Right ventricle myocardium inferior (tissue), 1 donor: ENCODE measurements around the gene PLCB2. TPM values are rescaled to one million over a fixed set of nuclear protein-coding genes. Genes with fewer than 3 reads are reported as not detected.

ENCODE experiments used
- ATAC-seq: fragments of 200-7000 bp; cut with Tn5 transposase; one replicate; pipeline ENCODE4 v1.9.1; 2020; ENCODE audit warnings: mild to moderate bottlenecking, moderate library complexity
- DNase-seq: peaks from one replicate; pipeline ENCODE4 v3.0.0; 2021; ENCODE audit errors: missing footprints
- intact Hi-C: fragments of 100-400 bp; cut with DNase I; formaldehyde crosslinking; loops from one replicate; pipeline ENCODE4 v1.11.0; 2022
- total RNA-seq: library from RNA; stranded (reverse); fragmentation: NEBNext Ultra II Directional; extraction: Animal tissue kit (Norgen Biotek cat#: 25700); gene quantifications from one replicate; pipeline ENCODE4 v1.2.1, GENCODE V29; 2021
- donor health status: DM: no; HTN: yes; CAD: no; lungs with severe emphysema.

PLCB2 gene
- total RNA-seq, 1 donor from 2014 or later: 8.2 TPM

DNA sequence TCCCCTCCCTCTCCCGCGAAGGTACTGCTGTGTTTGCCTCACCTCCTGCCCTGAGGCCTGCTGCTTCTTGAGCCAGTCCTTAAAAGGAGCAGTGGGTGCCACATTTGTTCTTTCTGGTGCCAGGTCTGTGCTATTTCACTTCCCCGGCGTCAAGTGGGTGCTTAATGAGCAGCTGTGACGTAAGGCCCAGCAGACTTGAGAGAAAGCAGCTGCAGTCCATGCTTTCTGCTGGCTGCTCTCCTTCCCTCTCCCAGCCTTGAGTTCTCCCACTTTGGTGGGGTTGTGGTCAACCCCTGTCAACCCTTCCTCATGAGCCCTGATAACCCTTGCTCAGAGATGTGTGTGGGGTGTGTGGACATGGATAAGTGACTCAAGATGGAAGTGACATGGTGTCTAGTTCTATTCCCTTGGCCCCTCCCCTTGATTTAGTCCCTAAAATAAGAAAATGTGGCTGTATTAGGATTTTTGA lies 22.7 kb upstream of the PLCB2 start:
- intact Hi-C loops: loop anchor here (10.0 kb wide), 1 partner anchor 226 kb away; the partner anchor contains the start of gene BMF
- ATAC-seq (peak; percentile 46), DNase-seq (no peak)

DNA sequence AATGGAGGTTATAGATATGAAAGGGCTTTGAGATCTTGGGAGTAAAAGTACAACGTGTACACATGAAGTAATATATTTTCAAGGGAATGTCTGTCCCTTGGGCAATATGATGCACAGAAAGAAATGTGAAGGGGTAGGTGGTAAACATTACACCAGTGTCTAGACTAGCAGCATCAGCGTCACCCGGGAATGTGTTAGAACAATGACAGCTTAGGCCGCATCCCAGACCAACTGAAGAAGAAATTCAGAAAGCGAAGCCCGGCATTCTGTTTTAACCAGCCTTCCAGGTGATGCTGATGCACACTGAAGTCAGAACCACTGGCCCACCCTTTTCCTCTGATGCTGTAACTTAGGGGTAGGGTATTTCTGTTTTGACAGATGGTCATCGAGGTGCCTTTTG lies 22.1 kb upstream of the PLCB2 start:
- ATAC-seq (no peak), DNase-seq (no peak)
- intact Hi-C loops: loop anchor here (10.0 kb wide), 1 partner anchor 225 kb away; the partner anchor contains the start of gene BMF

DNA sequence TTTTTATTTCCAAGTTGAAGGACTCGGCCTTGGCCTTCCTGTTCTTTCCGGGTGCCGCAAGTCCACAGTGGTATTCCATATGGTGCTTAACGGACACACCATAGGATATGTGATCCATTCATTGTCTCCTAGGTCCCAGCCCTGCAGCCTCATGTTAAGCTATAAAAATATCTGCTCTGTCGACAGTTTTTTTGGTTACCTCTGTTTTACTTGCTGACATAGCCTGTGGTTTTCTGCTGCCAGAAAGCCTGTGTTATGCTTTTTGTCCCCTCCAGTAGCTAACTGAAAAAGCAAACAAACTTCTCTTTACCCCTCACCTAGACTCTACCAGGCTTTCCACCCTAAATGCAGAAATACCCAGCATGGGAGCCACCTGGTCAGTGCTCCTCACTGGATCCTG lies 21.0 kb upstream of the PLCB2 start:
- ATAC-seq (no peak), DNase-seq (no peak)
- intact Hi-C loops: no loop called here

DNA sequence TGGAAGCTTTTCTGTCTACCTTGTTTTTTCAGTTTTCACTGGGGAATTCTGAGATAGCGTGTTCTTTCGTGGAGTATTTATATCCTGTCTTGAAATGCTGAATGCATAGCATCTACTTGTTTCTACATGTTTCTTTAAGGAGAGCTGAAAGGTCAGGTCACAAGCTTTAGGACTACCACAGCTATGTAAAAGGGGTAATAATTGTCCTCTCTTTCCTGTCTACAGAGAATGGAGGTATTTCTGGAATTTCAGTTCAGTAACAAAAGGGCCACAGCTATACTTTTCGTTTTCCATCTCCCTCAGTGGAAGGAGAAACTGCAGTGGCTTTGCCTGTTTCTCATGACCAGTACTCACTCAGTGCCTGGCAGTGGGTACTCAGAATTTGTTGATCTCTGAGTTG lies 20.4 kb upstream of the PLCB2 start:
- intact Hi-C loops: no loop called here
- DNase-seq: no peak

DNA sequence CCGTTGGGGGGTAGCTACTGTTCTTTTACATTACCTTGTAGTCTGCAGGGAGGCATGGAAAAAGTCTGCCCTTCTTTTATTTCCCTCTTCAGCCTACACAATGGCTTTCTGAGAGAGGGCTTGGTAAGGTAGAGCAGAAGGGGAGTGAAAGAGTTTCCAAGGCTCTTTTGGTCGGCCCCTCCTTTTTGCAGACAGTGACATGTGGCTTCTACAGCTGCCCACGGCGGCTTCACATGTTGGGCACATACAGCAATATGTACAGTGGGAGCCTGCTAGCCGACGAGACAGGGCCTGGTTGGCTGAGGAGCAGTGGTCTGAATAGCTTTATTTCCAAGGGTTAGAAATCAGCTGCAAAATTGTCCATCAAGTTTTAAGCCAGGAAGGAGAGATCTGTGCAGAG lies 19.7 kb upstream of the PLCB2 start:
- intact Hi-C loops: no loop called here

More for the DNA sequence above, 20.4 kb upstream of the PLCB2 start:
- ATAC-seq: no peak

DNA sequence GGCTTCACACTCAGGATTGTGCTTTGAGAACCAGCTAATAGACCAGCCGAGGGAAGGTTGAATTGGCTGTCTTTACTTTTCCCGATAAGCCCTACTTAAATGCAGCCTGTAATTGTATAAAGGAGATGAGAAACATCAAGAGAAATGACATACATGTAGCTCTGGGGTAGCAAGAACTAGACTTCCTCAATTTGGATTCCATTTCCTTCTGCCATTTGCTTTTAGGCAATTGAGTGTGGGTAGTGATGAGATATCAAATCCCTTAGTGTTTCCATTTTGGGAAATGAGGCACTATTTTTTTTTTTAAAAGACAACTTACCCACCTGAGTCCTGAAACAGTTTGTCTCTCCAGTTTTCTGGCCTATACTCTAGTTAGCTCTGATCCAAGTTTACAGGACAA lies 18.0 kb upstream of the PLCB2 start:
- DNase-seq (no peak), ATAC-seq (no peak)
- intact Hi-C loops: no loop called here

More for the DNA sequence above, 19.7 kb upstream of the PLCB2 start:
- DNase-seq: no peak
- ATAC-seq: no peak

DNA sequence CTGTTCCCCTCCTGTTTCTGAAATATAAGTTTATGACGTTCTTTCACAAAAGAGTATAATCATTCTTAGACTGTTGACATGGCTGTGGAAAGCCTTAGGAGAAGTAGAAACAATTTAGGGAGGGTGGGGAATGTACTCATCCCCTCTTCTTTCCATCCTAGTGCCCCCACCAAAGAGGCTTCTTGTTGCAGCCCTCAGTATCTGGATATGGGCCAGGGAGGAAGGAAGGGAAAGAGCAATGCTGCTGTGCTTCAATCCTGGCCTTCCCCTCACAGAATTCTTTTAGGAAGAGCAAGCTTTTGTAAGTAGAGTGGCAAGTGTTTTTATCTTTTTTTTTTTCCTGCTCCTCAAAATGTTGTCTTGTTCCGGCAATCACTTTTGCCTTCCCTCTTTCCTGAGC lies 17.5 kb upstream of the PLCB2 start:
- no peak for DNase-seq
- intact Hi-C loops: no loop called here
- ATAC-seq: no peak

DNA sequence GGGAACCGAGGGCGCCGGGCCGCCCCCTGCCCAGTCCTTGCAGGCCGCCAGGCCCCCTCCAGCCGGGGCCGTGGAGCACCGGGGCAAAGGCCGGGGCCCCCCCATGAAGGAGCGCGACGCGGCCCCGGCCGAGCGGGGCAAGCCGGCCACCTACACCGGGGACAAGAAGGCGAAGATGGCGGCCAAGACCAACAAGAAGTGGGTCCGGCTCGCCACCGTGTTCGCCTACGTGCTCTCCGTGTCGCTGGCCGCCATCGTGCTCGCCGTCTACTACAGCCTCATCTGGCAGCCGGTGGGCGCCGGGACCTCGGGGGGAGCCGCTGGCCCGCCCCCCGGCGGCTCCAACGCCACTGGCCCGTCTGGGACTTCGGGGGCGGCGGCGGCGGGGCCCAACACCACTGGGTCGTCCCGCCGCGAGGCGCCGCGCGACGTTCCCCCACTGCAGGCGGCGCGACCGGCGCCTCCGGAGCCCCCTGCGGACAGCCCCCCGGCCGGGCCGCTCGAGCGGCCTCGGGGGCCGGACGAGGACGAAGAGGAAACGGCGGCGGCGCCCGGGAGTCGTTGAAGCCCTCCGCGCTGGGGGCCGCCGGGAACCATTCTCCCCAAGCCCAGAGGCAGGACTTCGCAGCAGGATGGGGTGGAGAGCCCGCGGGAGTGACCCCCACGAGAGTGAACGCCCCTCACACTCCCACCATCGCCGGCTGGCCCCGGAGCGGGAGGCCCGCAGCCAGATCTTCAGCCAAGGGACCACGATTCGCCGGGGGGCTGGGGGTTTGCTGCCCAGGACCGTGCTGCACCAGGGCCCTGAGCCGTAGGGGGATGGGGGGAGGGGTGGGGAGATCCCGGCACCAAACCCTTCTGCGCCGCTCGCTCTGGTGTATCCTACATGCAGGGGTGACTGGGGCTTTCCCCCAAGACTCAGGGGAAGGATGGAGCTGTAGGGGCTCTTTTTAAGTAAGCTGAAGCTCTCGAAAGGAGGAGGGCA lies 16.5 kb upstream of the PLCB2 start:
- no peak for ATAC-seq
- DNase-seq: peak; percentile 87
- intact Hi-C loops: loop anchor here (1.0 kb wide), 3 partner anchors 16 to 97 kb away; partner anchors contain the start of gene CCDC9B

DNA sequence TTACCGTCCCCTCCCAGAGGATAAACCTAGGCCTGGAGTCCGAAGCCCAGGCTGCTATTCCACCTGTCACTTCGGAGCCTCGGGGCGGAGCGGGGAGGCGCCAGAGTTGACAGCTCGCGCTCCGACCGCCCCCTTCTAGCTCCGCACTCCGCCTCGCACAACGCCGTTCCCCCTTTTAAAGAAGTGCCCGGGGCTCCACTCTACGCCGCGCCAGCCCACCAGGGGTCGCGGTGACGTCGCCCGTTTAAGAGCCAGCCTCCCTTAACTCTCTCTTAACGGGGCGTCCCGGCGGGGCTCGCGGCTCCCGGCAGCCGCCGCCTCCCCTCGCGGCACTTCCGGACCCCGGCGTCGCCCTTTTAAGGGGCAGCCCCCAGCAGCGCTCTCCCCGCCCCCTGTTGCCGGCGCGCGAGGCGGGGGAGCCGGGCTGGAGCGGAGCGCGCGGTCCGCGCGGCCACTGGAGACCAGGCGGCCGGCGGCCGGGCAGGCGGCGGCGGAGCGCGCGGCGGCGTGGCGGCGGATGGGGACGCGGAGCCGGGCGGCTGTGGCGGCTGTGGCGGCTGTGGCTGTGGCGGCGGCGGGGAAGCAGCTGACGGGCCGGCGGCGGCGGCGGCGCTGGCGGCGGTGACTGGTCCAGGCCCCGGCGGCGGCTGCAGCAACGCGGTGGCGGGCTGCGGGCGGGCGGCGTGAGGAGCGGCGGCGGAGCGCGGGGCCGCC lies 15.7 kb upstream of the PLCB2 start, which contains the start of gene INAFM2:
TSS of gene INAFM2 (plus strand) at position 454 of the 714 bp plus-strand sequence. CDS start 364 bp downstream, outside the sequence.
- intact Hi-C loops: loop anchor here (1.0 kb wide), 3 partner anchors 17 to 98 kb away; partner anchors contain the start of gene CCDC9B
- DNase-seq (peak; percentile 94), ATAC-seq (peak; percentile 91)

DNA sequence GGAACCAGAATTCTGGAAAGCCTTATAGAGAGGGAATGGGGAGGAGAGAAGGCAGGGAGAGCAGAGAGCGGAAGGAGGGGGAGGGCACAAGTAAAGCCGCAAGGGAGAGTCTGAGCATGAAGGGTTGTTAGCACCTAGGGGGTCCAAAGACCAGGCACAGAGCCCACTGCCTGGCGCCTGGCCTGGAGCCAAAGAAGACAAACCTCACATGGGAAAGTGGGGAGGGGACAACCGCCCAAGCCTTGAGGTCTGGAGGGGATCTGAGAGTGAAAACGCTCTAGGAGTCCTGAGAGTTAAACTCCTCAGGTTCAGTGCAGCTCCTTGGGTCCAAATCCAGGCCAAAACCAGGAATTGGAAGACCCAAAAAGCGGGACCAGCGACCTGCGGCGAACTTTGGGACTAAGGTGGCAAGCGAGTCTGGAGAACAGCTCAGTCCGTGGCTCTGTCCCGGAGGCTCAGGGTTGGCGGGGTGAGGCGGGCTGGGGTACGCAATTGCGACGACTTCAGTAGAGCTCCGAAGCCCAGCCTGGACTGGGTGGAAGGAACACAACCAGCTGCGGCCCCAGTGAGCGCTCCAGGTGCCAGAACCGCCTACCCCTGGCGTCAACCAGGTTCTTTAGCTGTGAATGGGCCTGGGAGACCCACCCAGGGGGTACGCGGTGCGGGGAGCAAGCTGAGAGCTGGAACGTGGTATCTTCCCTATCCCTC lies 14.9 kb upstream of the PLCB2 start:
- DNase-seq: no peak
- intact Hi-C loops: loop anchor here (1.0 kb wide), 3 partner anchors 18 to 99 kb away; partner anchors contain the start of gene CCDC9B
- ATAC-seq: no peak

DNA sequence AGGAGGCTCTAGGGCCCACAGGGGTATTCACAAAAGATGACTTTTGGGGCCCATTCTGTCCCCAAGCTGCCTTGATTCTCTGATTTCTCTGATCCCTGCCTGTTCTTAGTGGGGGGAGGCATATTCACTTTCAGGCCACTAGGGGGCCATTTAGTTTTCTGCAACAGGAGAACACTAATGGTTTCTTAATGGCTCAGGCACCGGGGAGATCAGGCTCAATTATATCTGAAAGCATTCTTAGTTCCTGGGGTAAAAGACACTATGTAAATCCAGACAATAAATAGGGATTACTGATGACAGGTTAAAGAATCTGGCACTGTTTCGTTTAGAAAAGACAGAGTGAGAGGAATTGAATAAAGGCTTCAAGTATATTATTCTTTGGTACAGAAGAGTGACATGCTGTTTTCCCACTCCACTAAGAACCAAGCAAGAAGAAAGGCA lies 13.2 kb upstream of the PLCB2 start:
- intact Hi-C loops: no loop called here
- DNase-seq: no peak
- peak; percentile 15 for ATAC-seq

DNA sequence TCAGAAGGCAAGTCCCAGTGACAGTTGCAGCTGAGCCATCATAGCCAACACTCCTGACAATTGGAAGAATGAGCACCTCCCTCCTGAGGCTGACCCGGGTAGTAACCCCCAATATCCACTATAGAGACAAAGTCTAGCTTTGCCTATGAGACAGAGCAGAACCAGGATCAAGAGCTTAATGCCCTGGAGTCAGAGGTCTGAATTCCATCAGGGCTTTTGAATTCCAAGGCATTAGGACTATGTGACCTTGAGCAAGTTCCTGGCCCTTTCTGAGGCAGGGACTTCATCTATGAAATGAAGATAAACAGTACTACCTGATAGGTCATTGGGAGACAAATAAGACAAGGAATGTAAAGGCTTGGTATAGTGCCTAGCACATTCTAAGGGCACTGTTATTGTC lies 12.7 kb upstream of the PLCB2 start:
- DNase-seq (no peak), ATAC-seq (no peak)
- intact Hi-C loops: no loop called here

DNA sequence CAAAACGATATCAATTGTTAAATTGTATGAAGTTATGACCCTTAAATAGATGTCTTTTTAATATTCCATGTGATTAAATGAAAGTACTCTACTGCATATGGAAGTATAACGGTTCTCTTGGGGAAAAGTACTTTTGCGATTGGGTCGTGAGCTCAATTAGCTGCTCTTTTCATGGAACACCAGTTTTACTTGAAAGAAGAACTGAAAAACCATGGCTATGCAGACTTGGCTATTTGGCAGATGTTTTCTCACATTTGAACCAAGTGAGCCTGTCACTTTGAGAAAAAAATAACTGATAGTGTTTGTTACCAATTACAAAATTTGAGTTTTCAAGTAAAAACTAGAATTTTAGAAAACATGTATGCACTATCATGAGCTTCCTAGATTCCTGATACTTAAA lies 9.8 kb upstream of the PLCB2 start:
- no peak for DNase-seq
- intact Hi-C loops: no loop called here
- ATAC-seq: no peak

DNA sequence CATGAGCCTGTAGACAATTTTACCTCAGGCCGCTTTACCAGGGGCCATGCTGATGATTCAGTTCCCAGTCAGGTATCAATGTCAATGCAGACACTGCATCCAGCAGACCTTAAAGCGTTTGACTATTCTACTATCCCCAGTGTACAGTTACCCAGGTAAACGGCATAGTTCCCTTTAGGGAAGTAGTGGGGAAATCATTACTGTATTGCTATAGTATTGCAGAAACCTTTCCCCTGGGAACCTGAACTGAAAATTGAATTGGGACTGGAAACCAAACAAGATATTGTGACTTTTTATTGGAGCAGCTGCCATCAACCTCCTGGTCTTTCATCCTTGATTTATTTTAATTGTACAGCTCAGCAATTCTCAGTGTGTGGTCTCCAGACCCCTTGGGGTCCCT lies 9.2 kb upstream of the PLCB2 start:
- DNase-seq (no peak), ATAC-seq (no peak)
- intact Hi-C loops: no loop called here

DNA sequence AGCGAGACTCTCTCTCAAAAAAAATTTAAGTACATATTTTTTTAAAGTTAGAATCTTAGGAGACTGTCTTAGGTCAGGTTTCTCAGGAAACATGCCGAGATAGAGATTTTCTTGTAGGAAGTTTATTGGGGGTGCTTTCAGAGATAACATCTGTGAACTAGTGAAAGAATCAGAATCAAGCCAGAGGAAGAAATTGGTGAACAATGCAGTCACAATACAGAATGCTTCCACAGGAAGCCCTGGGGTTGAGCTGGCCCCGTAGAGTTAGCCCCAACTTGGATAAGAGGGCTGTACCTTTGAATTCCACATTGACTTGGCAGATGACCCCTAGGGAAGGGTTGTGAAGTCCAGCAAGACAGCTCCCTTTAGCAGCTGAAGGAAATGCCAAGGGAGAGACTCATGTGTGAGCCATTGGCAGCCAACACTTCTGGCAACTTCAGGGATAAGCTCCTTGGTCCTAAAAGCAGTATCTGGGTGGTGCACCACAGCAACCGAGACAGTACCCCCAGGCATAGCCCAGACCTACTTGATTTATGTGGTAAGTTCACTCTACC lies 7.1 kb upstream of the PLCB2 start:
- DNase-seq (no peak), ATAC-seq (no peak)
- intact Hi-C loops: loop anchor here (5.0 kb wide), 1 partner anchor 97 kb away; no protein-coding TSS in a partner anchor

DNA sequence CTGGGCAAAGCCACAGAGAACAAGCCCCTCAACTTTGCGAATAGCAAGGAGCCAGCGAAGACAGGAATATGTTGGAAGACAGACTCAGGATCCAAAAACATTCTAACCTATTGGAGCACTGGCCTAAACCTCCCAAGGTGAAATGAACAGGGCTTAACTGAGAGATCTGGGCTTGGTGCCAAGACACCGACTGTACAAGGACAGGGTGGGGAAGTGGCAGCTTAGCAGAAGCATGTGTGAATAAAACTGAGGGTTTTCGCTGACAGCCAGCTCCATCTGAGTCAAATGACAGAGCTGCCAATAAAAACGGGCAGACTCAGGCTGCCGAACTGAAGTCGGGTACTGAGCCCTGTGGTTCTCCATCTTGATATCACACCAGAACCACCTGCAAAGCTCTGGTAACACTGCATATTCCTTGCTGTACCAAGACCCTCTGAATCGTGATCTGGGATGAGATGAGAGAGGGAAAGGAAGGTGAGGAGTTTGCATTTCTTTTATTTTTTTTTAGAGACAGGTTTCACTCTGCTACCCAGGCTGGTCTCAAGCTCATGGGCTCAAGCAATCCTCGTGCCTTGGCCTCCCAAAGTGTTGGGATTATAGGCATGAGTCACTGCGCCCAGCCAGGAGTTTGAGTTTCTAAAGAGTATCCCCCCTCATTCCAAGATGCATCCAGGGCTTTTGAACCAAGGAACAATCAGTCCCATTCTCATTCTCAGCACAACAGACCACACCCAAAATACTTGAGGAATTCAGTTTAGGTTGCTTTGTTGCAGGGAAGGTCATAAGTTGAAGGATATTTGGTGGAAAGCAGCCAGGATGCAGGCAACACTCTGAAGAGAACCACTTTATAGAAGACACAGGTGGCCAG lies 6.0 kb upstream of the PLCB2 start:
- intact Hi-C loops: loop anchor here (5.0 kb wide), 1 partner anchor 96 kb away; no protein-coding TSS in a partner anchor
- ATAC-seq: peak; percentile 65
- DNase-seq: no peak
